Left ventricle myocardium inferior (tissue), 1 donor: ENCODE data around the gene MMS22L. TPM values are rescaled to one million over a fixed set of nuclear protein-coding genes. Genes with fewer than 3 reads are reported as not detected.
"Not testable (repeated sequence)": the region's sequence is repeated elsewhere in the genome, so short reads cannot be mapped to it uniquely, and the experiment has no call there.

Experiments
- DNase-seq: peaks from one replicate; pipeline ENCODE4 v3.0.0-alpha.2; 2020
- H3K27ac ChIP-seq: fragments of 200-600 bp; replicated peaks from 2 replicates; pipeline ENCODE4 v1.8.0; 2021
- H3K27me3 ChIP-seq: fragments of 200-600 bp; 2 replicates; pipeline ENCODE4 v1.8.0; 2021; ENCODE audit warnings: low read depth
- H3K36me3 ChIP-seq: fragments of 200-600 bp; 2 replicates; pipeline ENCODE4 v1.8.0; 2021
- H3K4me1 ChIP-seq: fragments of 200-600 bp; 2 replicates; pipeline ENCODE4 v1.8.0; 2021
- H3K4me3 ChIP-seq: fragments of 200-600 bp; 2 replicates; pipeline ENCODE4 v1.8.0; 2021; ENCODE audit warnings: mild to moderate bottlenecking, moderate library complexity
- H3K9me3 ChIP-seq: fragments of 200-600 bp; replicated peaks from 2 replicates; pipeline ENCODE4 v1.8.0; 2021
- intact Hi-C: fragments of 100-400 bp; cut with micrococcal nuclease; formaldehyde crosslinking; loops from one replicate; pipeline ENCODE4 v1.11.0; 2022
- total RNA-seq: library from RNA; stranded (reverse); fragmentation: NEBNext Ultra II Directional; extraction: Animal tissue kit (Norgen Biotek cat#: 25700); gene quantifications from one replicate; pipeline ENCODE4 v1.2.1, GENCODE V29; 2021
- TF ChIP-seq, protein P1 (sequence below): fragments of 200-600 bp; IDR thresholded peaks from 2 replicates; pipeline ENCODE4 v1.8.0; 2021; ENCODE audit warnings: antibody characterized with exemption, mild to moderate bottlenecking, borderline replicate concordance
- donor health status: DM: no; HTN: yes; CAD: no; lungs with severe emphysema.

The MMS22L gene
- total RNA-seq, 1 donor from 2014 or later, result 1.9 TPM

DNA sequence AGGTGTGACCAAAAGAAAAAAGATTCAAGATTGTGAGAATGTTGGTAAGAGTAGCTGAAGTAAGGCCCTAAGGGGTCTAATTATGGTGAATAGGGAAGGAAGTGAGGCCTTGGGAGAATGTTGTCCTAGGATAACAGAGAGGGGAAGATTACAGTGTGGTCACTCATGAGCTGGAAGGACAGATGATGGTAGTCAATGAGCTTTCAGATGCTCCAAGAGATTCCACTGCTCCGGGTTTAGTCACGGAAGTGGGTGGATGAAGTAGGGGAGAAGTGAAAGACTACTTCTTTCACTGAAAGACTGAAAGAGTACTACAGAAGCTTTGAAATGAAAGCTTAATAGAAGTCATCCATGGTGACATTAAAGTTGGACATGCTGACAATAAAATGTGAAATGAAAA lies 108.5 kb downstream of the MMS22L start:
- Histone ChIP-seq H3K36me3 (peaks cover 11% of the 10 kb centered on the region), H3K9me3 (no peaks in the 10 kb centered on the region), H3K27me3 (no peaks in the 10 kb centered on the region), H3K4me1 (no peaks in the 10 kb centered on the region), H3K4me3 (no peak overlapping the region), H3K27ac (no peak overlapping the region)
- intact Hi-C loops, result no loop called here
- no peak for DNase-seq
- TF ChIP-seq, protein P1, sequence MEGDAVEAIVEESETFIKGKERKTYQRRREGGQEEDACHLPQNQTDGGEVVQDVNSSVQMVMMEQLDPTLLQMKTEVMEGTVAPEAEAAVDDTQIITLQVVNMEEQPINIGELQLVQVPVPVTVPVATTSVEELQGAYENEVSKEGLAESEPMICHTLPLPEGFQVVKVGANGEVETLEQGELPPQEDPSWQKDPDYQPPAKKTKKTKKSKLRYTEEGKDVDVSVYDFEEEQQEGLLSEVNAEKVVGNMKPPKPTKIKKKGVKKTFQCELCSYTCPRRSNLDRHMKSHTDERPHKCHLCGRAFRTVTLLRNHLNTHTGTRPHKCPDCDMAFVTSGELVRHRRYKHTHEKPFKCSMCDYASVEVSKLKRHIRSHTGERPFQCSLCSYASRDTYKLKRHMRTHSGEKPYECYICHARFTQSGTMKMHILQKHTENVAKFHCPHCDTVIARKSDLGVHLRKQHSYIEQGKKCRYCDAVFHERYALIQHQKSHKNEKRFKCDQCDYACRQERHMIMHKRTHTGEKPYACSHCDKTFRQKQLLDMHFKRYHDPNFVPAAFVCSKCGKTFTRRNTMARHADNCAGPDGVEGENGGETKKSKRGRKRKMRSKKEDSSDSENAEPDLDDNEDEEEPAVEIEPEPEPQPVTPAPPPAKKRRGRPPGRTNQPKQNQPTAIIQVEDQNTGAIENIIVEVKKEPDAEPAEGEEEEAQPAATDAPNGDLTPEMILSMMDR, result no peak

DNA sequence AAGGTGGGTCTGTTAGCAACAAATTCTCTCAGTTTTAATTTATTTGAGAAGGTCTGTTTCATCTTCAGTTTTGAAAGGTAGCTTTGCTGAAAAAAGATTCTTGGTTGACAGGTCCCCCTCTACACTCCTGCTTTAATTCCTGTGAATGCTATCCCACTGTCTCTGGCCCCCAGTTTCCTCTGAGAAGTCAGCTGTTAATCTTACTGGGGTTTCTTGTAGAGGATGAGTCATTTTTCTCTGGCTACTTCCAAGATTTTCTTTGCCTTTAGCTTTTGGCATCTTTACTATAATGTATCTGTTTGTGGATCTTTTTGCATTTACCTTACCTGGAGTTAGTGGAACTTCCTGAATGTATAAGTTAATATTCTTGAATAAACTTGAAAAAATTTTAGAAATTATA lies 122.7 kb downstream of the MMS22L start:
- H3K27me3 ChIP-seq, result no peaks in the 10 kb centered on the region

DNA sequence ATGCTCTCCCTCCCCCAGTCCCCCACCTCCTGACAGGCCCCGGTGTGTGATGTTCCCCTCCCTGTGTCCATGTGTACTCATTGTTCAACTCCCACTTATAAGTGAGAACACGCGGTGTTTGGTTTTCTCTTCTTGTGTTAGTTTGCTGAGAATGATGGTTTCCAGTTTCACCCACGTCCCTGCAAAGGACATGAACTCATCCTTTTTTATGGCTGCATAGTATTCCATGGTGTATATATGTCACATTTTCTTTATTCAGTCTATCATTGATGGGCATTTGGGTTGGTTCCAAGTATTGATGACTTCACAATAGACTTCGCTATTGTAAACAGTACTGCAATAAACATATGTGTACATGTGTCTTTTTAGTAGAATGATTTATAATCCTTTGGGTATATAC lies 127.6 kb downstream of the MMS22L start:
- Histone ChIP-seq H3K36me3 (peaks cover 18% of the 10 kb centered on the region), H3K9me3 (peaks cover 18% of the 10 kb centered on the region)
- H3K4me1 ChIP-seq, H3K27ac ChIP-seq, DNase-seq, intact Hi-C loops, H3K4me3 ChIP-seq, H3K27me3 ChIP-seq: not testable (repeated sequence)

More for the DNA sequence above, 122.7 kb downstream of the MMS22L start:
- H3K36me3 ChIP-seq, result peaks cover 31% of the 10 kb centered on the region
- no peak overlapping the region for H3K4me3 ChIP-seq
- DNase-seq, result no peak
- H3K27ac ChIP-seq, result no peak overlapping the region
- TF ChIP-seq, protein P1, result no peak
- H3K9me3 ChIP-seq, result peaks cover 18% of the 10 kb centered on the region
- no peaks in the 10 kb centered on the region for H3K4me1 ChIP-seq
- intact Hi-C loops, result no loop called here

DNA sequence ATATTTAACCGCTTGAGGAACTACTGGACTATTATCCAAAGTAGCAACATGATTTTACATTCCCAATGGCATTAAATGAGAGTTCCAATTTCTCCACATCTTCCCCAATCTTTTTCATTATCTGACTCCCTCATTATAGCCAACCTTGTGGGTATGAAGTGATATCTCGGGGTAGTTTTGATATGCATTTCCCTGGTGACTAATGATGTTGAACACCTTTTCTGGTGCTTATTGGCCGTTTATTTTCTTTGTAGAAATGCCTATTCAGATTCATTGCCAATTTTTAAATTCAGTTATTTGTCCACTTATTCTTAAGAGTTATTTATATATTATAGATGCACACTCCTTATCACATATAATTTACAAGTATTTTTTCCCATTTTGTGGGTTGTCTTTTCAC lies 129.0 kb downstream of the MMS22L start:
- Histone ChIP-seq H3K27ac (no peak overlapping the region), H3K4me3 (no peak overlapping the region), H3K36me3 (peaks cover 12% of the 10 kb centered on the region), H3K9me3 (peaks cover 18% of the 10 kb centered on the region), H3K27me3 (no peaks in the 10 kb centered on the region), H3K4me1 (no peaks in the 10 kb centered on the region)
- TF ChIP-seq, protein P1, result no peak
- intact Hi-C loops, result no loop called here
- DNase-seq, result no peak

DNA sequence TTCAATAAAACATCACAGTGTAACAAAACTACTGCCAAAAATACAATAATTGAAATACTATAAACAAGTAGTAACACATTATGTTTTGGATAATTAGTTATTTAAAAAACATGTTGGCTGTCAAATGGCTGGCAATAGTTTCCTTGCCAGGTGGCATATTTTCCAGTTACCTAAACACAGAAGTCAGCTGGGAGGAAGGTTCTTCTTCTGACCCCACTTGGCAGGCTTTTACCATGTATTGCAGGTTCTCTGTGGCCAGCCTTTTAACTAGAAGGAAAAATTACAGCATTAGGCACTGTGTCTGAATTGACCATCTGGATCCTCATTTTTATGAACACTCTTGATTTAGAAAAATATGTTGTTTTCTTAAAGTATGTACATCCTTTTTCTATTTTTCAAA lies 131.4 kb downstream of the MMS22L start:
- Histone ChIP-seq H3K27ac (no peak overlapping the region), H3K4me3 (no peak overlapping the region), H3K4me1 (no peaks in the 10 kb centered on the region), H3K9me3 (peaks cover 13% of the 10 kb centered on the region), H3K36me3 (peaks cover 6% of the 10 kb centered on the region), H3K27me3 (no peaks in the 10 kb centered on the region)
- intact Hi-C loops, result no loop called here
- no peak for DNase-seq
- TF ChIP-seq, protein P1, result no peak

DNA sequence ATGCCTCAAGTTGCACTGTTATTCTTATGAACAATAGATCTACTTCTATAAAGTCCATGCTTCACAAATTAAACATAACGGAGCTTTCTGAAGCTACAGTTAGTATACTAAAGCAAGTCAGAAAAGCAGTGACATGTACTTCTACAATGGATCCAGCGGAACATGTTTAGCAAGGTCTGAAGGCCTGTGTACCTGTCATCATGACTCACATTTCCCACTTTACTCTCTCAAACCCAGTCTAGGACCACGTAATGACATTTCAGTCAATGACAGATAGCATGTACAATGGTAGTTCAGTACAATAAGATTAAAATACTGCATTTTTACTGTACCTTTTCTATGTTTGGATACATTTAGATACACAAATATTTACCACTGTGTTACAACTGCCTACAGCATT lies 132.1 kb downstream of the MMS22L start:
- H3K9me3 ChIP-seq, result peaks cover 7% of the 10 kb centered on the region
- H3K36me3 ChIP-seq, result peaks cover 6% of the 10 kb centered on the region
- no peaks in the 10 kb centered on the region for H3K4me1 ChIP-seq
- H3K27ac ChIP-seq, result no peak overlapping the region
- DNase-seq, result no peak
- no peak overlapping the region for H3K4me3 ChIP-seq
- intact Hi-C loops, result no loop called here
- H3K27me3 ChIP-seq, result no peaks in the 10 kb centered on the region
- TF ChIP-seq, protein P1, result no peak
